Measurements from ENCODE around the gene HIC1.
A peak's percentile ranks its signal among the peaks of the same experiment; 100 is the strongest.
"Not testable (repeated sequence)": the region's sequence is repeated elsewhere in the genome, so short reads cannot be mapped to it uniquely, and the experiment has no call there.

Gene HIC1

GRCh38 chr17:2054512-2055291 is at the start of gene HIC1:
HIC1 (plus strand) TSS chr17:2055103; CDS start chr17:2056691, 1,588 bp downstream.
- peak; percentile 42 for DNase-seq

- no peak for DNase-seq
These were observed 46.4 kb upstream of the HIC1 start for GRCh38 chr17:2008332-2009126.

GRCh38 chr17:2009737-2010136 is 45.2 kb upstream of the HIC1 start:
- DNase-seq = no peak

GRCh38 chr17:2011411-2012371 is 43.2 kb upstream of the HIC1 start:
- DNase-seq = no peak

GRCh38 chr17:2012499-2012898 is 42.4 kb upstream of the HIC1 start:
- no peak for DNase-seq

- DNase-seq = not testable (repeated sequence)
These were observed 41.5 kb upstream of the HIC1 start for GRCh38 chr17:2013220-2013993.

GRCh38 chr17:2013994-2014317 is 40.9 kb upstream of the HIC1 start:
- no peak for DNase-seq

GRCh38 chr17:2015314-2015713 is 39.6 kb upstream of the HIC1 start:
- DNase-seq = no peak

GRCh38 chr17:2016494-2016893 is 38.4 kb upstream of the HIC1 start:
- DNase-seq = no peak

- DNase-seq = no peak
These were observed 37.5 kb upstream of the HIC1 start for GRCh38 chr17:2017274-2017941.

- DNase-seq = peak; percentile 34
These were observed 36.0 kb upstream of the HIC1 start for GRCh38 chr17:2018716-2019510.

GRCh38 chr17:2019723-2020122 is 35.2 kb upstream of the HIC1 start:
- DNase-seq = no peak

- DNase-seq = no peak
These were observed 34.2 kb upstream of the HIC1 start for GRCh38 chr17:2020721-2021120.

GRCh38 chr17:2022647-2023240 is 32.2 kb upstream of the HIC1 start:
- no peak for DNase-seq

GRCh38 chr17:2023256-2023655 is 31.6 kb upstream of the HIC1 start:
- no peak for DNase-seq

GRCh38 chr17:2023692-2024571 is 31.0 kb upstream of the HIC1 start:
- peak; percentile 7 for DNase-seq

GRCh38 chr17:2024572-2025219 is 30.2 kb upstream of the HIC1 start:
- no peak for DNase-seq

- DNase-seq = peak; percentile 53
These were observed 29.7 kb upstream of the HIC1 start, which contains the start of gene RTN4RL1 for GRCh38 chr17:2025220-2025621. RTN4RL1 (minus strand) TSS chr17:2025334; CDS start chr17:2024865, 469 bp downstream.

Measured in NCI-H1092 treated with DMSO at 0.1 percent for 48 hours (cell line).